ENCODE measurements around the gene SSUH2.
A peak's percentile ranks its signal among the peaks of the same experiment; 100 is the strongest.
"Not testable (repeated sequence)": the region's sequence is repeated elsewhere in the genome, so short reads cannot be mapped to it uniquely, and the experiment has no call there.

The SSUH2 gene, protein sequence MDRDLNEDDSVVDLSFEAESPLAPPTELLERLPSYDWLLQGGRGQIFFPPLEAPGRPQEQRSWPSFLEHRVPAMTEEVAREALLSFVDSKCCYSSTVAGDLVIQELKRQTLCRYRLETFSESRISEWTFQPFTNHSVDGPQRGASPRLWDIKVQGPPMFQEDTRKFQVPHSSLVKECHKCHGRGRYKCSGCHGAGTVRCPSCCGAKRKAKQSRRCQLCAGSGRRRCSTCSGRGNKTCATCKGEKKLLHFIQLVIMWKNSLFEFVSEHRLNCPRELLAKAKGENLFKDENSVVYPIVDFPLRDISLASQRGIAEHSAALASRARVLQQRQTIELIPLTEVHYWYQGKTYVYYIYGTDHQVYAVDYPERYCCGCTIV

DNA sequence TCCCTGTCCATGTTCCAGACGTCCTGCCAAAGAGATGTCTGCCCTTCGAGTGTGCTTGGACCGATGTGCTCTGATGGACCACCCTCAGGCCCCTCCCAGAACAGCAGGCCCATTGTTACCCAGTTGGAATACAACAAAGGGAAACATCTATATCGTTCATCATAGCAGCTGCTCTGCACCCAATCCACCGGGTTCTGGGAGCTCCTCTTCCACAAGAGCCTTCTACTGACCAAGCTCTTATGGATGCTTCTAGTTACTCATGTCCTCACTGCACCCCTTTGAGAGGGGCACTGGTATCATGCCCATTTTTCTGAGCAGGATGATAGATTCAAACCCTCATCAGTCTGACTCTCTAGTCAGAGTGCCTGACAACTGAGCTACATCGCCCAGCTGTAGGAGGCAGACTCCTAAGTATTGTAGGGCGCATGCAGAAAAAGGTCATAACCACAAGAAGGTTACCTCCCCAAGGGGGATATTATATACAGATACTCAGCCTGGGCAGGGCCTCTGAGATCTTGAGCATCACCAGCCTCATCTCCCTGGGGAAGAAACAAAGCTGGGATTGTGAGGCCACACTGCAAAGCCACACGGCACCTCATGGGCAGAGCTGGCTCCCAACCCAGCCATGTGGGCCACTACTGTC lies at the start of gene SSUH2:
SSUH2 (minus strand) TSS at position 51 of the 643 bp plus-strand sequence; CDS start at position 11, 40 bp downstream.
- DNase-seq, result no peak

- not testable (repeated sequence) for DNase-seq
Observed at GRCh38 chr3:8691295-8691694, 46.7 kb upstream of the SSUH2 start.

DNA sequence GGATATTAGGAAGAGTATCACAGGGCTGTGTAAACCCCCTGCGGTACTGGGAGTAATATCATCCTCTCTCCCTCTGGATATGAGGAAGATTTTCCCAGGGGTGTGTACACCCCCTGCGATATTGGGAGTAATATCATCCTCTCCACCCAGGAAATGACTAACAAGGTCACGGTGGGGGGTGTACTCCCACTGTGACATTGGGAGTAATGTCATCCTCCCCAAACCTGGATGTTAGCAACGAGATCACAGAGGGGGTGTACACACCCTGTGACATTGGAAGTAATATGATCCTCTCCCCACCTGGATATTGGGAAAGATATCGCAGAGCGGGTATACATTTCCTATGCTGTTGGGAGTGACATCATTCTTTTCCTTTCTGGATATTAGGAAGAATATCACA lies 40.4 kb upstream of the SSUH2 start:
- not testable (repeated sequence) for DNase-seq

- DNase-seq, result peak; percentile 31
Observed at GRCh38 chr3:8682850-8683574, 38.4 kb upstream of the SSUH2 start.

GRCh38 chr3:8681881-8682538 lies 37.4 kb upstream of the SSUH2 start:
- not testable (repeated sequence) for DNase-seq

- no peak for DNase-seq
Observed at GRCh38 chr3:8681349-8681748, 36.8 kb upstream of the SSUH2 start.

- not testable (repeated sequence) for DNase-seq
Observed at GRCh38 chr3:8679817-8680553, 35.4 kb upstream of the SSUH2 start.

GRCh38 chr3:8678751-8679150 lies 34.2 kb upstream of the SSUH2 start:
- DNase-seq, result no peak

DNA sequence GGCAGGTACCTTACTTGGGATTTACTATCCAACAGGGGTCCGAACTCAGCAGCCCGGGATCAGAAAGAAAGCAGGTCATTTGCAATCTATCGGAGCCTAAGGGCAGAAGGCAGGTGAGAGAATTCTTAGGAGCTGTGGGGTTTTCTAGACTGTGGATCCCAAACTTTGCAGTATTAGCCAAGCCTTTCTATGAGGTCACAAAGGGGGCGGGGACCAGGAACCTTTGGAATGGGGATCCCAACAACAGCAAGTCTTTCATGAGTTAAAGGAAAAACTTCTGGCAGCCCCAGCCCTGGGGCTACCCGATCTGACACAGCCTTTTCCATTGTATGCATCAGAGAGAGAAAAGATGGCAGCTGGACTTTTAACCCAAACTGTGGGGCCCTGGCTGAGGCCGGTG lies 32.7 kb upstream of the SSUH2 start:
- not testable (repeated sequence) for DNase-seq

DNA sequence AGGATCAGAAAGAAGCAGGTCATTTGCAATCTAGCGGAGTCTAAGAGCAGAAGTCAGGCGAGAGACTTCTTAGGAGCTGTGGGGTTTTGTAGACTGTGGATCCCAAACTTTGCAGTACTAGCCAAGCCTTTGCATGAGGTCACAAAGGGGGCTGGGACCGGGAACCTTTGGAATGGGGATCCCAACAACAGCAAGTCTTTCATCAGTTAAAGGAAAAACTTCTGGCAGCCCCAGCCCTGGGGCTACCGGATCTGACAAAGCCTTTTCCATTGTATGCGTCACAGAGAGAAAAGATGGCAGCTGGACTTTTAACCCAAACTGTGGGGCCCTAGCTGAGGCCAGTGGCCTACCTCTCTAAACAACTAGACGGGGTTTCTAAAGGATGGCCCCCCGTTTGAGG lies 31.0 kb upstream of the SSUH2 start:
- not testable (repeated sequence) for DNase-seq

DNA sequence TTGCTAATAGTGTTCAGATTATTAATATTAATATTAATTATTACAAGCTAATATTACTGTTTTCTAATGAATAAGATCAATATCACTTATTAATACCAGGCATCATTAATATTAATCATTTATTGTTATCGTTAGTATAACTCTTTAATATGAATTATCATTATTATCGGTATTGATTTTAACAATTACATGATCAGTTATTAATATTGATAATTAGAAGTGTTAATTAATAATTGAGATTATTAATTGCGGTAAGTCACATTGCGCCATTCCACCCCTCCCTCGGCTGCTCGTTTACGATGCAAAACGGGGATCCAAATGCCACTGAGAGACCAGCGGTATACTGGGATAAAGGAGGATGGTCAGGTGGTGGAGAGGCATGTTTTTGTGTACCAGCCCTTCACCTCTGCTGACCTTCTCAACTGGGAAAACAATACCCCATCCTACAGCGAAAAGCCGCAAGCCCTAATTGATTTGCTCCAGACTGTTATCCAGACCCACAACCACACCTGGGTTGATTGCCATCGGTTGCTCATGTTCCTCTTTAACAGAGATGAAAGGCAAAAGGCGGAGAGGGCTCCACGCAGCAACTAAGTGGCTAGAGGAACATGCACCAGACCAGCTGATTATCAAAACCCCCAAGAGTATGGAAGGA lies 28.6 kb upstream of the SSUH2 start:
- DNase-seq, result no peak

DNA sequence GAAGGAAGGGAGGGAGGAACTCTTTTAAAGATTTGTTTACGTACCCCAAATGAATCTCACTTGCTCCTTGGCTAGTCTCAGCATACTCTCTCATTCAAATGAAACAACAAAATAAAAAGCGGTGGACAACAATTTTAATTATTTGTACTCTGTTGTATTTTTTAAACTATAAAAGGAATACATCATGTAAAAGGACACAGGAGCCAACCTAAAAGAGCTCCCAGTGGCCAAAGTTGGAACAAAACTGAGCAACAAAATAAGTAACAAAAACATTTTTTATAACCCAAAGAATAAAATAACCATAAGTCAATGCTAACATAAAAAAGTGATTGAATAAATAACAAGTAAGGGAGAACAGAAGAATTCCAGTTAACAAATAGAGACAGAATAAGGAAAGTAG lies 24.4 kb upstream of the SSUH2 start:
- DNase-seq, result no peak

DNA sequence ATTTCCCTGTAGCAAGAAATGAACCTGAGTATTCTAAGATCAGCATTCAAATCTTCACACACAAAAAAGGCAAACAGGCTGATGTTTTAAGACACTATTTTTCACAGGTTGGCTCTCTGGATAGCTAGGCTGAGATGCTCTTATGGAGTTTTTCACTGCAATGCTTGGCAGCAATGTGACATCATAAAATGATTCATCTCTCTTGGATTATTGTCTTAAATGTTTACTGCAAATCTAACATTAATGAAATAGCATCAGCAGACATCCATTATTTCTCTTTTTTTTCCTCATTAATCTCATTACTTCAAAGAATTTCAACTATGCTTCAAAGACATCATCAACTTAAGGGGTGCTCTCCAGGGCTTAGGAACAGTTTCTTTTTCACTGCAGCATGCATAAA lies 23.6 kb upstream of the SSUH2 start:
- DNase-seq, result no peak

DNA sequence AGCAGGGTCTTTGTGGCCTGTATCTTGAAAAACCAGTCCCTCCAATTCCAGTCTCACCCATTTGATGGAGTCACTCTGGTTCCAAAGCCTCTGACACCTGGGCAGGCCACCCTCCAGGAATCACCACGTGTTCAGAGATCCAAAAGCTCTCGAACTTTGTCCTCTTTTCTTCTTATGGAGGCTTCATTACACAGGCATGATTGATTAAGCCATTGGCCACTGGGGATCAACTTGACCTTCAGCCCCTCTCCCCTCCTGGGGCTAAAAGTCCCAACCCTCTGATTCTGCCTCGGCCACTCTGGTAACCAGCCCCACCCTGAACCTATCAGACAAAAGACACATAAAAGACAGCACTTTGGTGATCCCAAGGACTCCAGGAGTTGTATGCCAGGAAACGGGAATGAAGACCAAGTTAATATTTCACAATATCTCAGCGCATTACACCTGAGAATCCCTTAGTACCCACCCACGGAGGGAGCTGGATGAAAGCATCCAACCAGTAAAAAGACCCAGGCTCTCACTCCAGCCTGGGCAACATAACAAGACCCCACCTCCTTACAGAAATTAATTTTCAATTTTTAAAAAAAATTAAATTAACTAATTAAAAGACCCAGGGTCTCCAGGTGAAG lies 23.0 kb upstream of the SSUH2 start:
- no peak for DNase-seq

DNA sequence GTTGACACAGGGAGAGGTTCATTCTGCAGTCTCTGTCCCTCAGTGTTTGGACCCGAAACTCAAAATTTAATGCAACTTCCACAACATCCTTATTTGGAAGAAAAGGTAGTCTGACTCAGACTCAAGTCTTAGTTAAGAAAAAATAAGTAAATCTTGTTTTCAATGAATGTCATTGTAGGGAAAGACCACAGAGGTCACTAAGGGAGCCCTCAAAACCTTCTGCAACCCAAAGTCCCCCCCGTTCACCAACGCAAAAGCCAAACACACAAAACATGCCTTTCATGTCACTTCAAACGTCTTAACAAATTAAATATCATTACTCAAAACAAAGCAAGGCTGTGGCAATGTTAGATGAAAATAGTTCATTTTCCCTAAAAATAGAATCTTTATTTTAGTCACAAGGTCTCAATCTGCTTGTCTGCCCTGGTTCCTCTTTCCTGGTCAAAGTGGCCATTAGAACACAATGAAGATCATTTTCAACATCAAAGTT lies 20.9 kb upstream of the SSUH2 start:
- DNase-seq, result no peak

- peak; percentile 48 for DNase-seq
Observed at GRCh38 chr3:8663177-8664061, 18.8 kb upstream of the SSUH2 start.

DNA sequence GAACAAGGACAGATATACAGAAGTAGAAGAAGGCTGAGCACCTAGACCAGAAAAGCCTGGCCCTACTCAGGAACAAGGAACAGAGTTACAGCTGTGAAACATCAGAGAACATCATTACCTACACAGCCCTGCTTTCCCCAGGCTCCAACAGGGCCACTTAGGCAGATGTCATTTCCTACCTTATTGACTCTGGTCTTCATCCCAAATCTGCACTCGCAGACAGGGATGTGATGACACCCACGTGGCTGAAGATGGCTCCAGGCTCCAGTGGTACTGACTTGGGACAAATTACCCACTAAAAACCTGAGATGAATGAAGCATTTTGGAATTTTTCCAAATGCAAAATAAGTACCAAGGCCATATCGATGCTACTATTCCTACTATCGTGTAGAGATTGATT lies 18.0 kb upstream of the SSUH2 start:
- no peak for DNase-seq

DNA sequence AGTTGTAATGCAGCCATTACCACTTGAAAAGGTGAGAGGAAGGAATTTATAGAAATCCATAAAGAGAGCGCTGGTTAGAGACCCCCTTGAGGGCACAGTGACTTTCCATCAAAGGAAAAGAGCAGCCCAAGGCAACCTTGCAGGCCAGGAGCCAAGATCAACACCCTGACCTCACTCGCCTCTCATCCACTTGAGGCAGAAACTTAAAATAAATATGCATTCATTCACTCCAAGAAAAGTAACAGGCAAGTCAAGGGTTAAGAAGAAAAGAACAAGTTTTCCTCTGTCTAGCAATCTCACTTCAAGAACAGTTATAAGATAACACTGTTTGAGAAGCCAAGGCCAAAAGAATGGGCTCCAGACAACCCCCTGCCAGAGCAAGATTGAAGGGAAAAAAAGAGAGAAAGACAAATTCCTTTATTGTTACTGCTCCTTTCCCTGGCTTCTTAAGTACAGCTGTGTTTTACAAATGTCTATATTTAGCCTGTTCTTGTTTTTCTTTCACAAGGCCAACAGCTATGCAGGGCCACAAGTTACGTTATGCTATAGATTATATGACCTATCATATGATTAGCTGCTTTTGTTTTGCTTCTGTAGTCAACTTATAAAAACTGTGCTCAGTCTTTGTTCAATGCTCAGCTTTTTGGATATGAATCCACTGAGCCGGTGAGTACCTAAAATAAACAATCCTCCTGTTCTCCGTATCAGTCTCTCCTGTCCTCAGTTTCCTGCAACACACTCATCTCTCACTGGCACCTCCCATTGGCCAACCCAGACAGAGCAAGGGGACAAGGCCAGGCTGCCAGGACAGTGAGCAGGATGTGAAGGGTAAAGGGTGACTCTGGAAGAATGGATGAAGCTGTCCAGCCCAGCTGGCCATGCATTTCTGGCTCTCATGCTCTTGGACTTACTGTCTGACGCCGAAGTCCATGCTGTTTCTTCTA lies 15.8 kb upstream of the SSUH2 start:
- no peak for DNase-seq

GRCh38 chr3:8659242-8659641 lies 14.6 kb upstream of the SSUH2 start:
- DNase-seq, result no peak
